T-cell (primary cell): ENCODE results near the gene KCNQ5. TPM values are rescaled to one million over a fixed set of nuclear protein-coding genes. Genes with fewer than 3 reads are reported as not detected.

Experiments used
- ATAC-seq, 4 experiments: fragments of 200-7000 bp in 3 of 4; fragments of 150-1000 bp in 1 of 4; cut with Tn5 transposase; replicated peaks in 1 of 4; 1 replicate in 3 of 4; 2 replicates in 1 of 4; pipeline ENCODE4 v1.10.0; 2021; ENCODE audit warnings: moderate library complexity in 3 of 4, mild to moderate bottlenecking in 2 of 4, moderate number of reproducible peaks in 1 of 4
- CTCF ChIA-PET, 2 donors: fragments of 300-600 bp; sonication (Branson Sonifier 250); formaldehyde crosslinking; loops; one replicate each; lab custom pipeline; 2022; ENCODE audit warnings: antibody characterized with exemption in 2 of 2; lab: Charles Lee
- POLR2A ChIA-PET, 2 donors: fragments of 300-600 bp; sonication (Branson Sonifier 250); formaldehyde crosslinking; loops; one replicate each; lab custom pipeline; 2022; ENCODE audit warnings: antibody characterized with exemption in 2 of 2; lab: Charles Lee
- DNase-seq, 35 experiments: peaks; one replicate each; pipeline versions ENCODE4 v3.0.0 to v3.0.0-alpha.2; 2013 to 2023
- H3K27ac ChIP-seq: one replicate; pipeline ENCODE4 v1.5.1; 2013; ENCODE audit warnings: low read length
- H3K27me3 ChIP-seq, 2 experiments: replicated peaks in 1 of 2; 1 replicate in 1 of 2; 2 replicates in 1 of 2; pipeline versions ENCODE4 v1.6.1 to v1.7.0; 2013; ENCODE audit warnings: low read length in 1 of 2, mixed read lengths in 1 of 2; ENCODE audit not compliant: control insufficient read depth in 2 of 2, insufficient read depth in 2 of 2; ENCODE audit errors: extremely low read depth in 1 of 2
- H3K36me3 ChIP-seq, 2 donors: 1 replicate in 1 of 2; 2 replicates in 1 of 2; pipeline versions ENCODE4 v1.6.1 to v1.7.0; 2013; ENCODE audit warnings: low read length in 1 of 2; ENCODE audit not compliant: control insufficient read depth in 2 of 2, insufficient read depth in 1 of 2; ENCODE audit errors: extremely low read depth in 1 of 2
- H3K4me1 ChIP-seq, 2 experiments: 1 replicate in 1 of 2; 2 replicates in 1 of 2; pipeline versions ENCODE4 v1.6.1 to v1.7.0; 2013; ENCODE audit warnings: low read length in 2 of 2, mixed read lengths in 1 of 2; ENCODE audit not compliant: insufficient read depth in 2 of 2, control insufficient read depth in 1 of 2; ENCODE audit errors: extremely low read depth in 1 of 2
- H3K4me3 ChIP-seq, 2 donors: 1 replicate in 1 of 2; 2 replicates in 1 of 2; pipeline versions ENCODE4 v1.5.1 to v1.7.0; 2013; ENCODE audit warnings: mild to moderate bottlenecking in 2 of 2, low read length in 1 of 2, moderate library complexity in 1 of 2; ENCODE audit not compliant: control insufficient read depth in 1 of 2; ENCODE audit errors: extremely low read depth in 1 of 2
- H3K9me3 ChIP-seq: 2 replicates; pipeline ENCODE4 v1.7.0; 2013
- H3K27ac Mint-ChIP-seq, 2 donors: one replicate each; pipeline ENCODE4 v1.8.0; 2020 to 2021; ENCODE audit warnings: mild to moderate bottlenecking in 2 of 2, mixed read lengths in 2 of 2
- H3K27me3 Mint-ChIP-seq, 2 donors: one replicate each; pipeline ENCODE4 v1.8.0; 2021 to 2022; ENCODE audit warnings: mixed read lengths in 2 of 2
- H3K36me3 Mint-ChIP-seq: one replicate; pipeline ENCODE4 v1.8.0; 2021; ENCODE audit warnings: mixed read lengths
- H3K4me1 Mint-ChIP-seq, 3 donors: one replicate each; pipeline ENCODE4 v1.8.0; 2020 to 2022; ENCODE audit warnings: mixed read lengths in 3 of 3, mild to moderate bottlenecking in 1 of 3
- H3K4me3 Mint-ChIP-seq, 3 donors: one replicate each; pipeline ENCODE4 v1.8.0; 2020 to 2022; ENCODE audit warnings: mild to moderate bottlenecking in 3 of 3, mixed read lengths in 3 of 3, moderate library complexity in 3 of 3
- H3K9me3 Mint-ChIP-seq, 3 donors: one replicate each; pipeline ENCODE4 v1.8.0; 2020 to 2022; ENCODE audit warnings: mixed read lengths in 3 of 3
- WGBS: methylation state at CpG from one replicate; pipeline ENCODE4 v1.1.5; 2013; ENCODE audit warnings: missing lambda C conversion rate; ENCODE audit not compliant: insufficient coverage; 5-methylcytosine and 5-hydroxymethylcytosine counted together
- total RNA-seq, 35 experiments: library from RNA in 6 of 35; stranded (reverse) in 6 of 35; fragments of 120-200 nt in 1 of 35; gene quantifications; one replicate each; pipeline versions ENCODE4 v1.2.1 to v1.2.4 and lab custom pipeline; 2013 to 2026

Gene KCNQ5
- total RNA-seq, 5 donors from 2014 or later (not counting 1 experiment from before 2014, with no cell fraction given) = 3.5 to 5.3 (median 4.3) TPM

DNA sequence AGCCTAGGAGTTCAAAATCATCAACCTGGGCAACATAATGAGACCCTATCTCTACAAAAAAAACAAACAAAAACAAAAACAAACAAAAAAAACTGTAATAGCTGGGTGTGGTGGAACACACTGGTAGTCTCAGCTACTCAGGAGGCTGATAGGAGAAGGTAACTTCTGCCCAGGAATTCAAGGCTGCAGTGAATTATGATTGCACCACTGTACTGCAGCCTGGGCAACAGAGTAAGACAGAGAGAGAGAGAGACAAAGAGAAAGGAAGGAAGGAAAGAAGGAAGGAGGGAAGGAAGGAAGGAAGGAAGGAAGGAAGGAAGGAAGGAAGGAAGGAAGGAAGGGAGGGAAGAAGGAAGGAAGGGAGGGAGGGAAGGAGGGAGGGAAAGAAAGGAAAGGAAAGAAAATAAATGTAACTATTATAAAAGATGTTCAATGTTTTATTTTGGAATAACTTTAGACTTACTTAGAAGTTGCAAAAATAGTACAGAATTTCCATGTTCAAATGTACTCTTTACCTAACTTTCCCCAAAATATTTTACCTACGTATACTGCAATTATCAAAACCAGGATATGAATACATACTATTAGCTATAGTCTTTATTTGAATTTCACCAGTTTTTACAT is 428.2 kb downstream of the KCNQ5 start:
- H3K27me3 Mint-ChIP-seq = no peaks in the 10 kb centered on the region
- H3K27ac ChIP-seq = no peak overlapping the region
- POLR2A ChIA-PET = no interaction called here
- no peaks in the 10 kb centered on the region for H3K36me3 ChIP-seq
- DNase-seq (no peak), ATAC-seq (no peak)
- CTCF ChIA-PET = no interaction called here
- H3K4me3 ChIP-seq = no peak overlapping the region
- no peaks in the 10 kb centered on the region for H3K9me3 ChIP-seq
- H3K36me3 Mint-ChIP-seq = no peaks in the 10 kb centered on the region
- no peak overlapping the region for H3K27ac Mint-ChIP-seq
- WGBS = no CpG with 5 or more reads among the region's 1 CpG
- H3K4me1 ChIP-seq = no peaks in the 10 kb centered on the region
- H3K27me3 ChIP-seq = no peaks in the 10 kb centered on the region
- H3K9me3 Mint-ChIP-seq = no peaks in the 10 kb centered on the region
- no peak overlapping the region for H3K4me3 Mint-ChIP-seq
- no peaks in the 10 kb centered on the region for H3K4me1 Mint-ChIP-seq

DNA sequence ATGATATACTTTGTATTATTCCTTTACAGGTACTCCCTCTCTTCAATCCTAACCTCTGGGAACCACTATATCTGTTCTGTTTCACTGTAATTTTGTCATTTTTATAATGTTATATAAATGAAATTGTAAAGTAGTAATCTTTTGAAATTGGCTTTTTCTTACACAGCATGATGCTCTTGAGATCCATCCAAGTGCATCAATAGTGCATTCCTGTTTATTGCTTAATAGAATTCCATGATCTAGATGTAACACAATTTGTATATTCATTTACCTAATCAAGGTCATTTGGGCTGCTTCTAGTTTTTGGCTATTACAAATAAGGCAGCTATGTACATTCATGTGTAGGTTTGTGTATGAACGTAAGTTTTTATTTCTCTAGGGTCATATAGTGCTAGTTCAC is 428.8 kb downstream of the KCNQ5 start:
- H3K36me3 ChIP-seq = no peaks in the 10 kb centered on the region
- Mint-ChIP-seq H3K4me1 (no peaks in the 10 kb centered on the region), H3K27ac (no peak overlapping the region), H3K27me3 (no peaks in the 10 kb centered on the region), H3K4me3 (no peak overlapping the region), H3K36me3 (no peaks in the 10 kb centered on the region), H3K9me3 (no peaks in the 10 kb centered on the region)
- ChIA-PET POLR2A (no interaction called here), CTCF (no interaction called here)
- H3K9me3 ChIP-seq = no peaks in the 10 kb centered on the region
- DNase-seq (no peak), ATAC-seq (no peak)
- H3K27ac ChIP-seq = no peak overlapping the region
- no peaks in the 10 kb centered on the region for H3K4me1 ChIP-seq
- no peak overlapping the region for H3K4me3 ChIP-seq
- no peaks in the 10 kb centered on the region for H3K27me3 ChIP-seq
- WGBS = no CpG with 5 or more reads among the region's 1 CpG

DNA sequence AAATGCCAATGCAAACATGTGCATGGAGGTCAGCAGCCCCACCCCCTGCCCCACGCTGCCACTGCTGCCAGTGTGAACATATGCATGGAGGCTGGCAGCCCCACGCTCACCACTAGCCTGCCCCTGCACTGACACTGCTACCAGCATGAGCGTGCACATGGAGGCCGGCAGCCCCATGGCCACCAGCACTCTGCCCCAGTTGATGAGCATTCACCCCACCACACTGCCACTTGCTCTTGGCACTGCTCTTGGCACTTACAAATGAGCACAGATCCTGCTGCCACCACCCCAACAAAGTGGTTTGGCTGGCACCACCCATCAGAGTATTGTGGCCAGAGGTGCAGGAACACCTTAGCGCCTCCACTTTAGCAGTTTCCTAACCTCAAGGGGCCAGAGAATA is 429.3 kb downstream of the KCNQ5 start:
- no peak overlapping the region for H3K4me3 Mint-ChIP-seq
- DNase-seq (peak in 1 of 35 experiments; percentile 1), ATAC-seq (no peak)
- Histone ChIP-seq H3K36me3 (no peaks in the 10 kb centered on the region), H3K4me1 (no peaks in the 10 kb centered on the region), H3K27ac (no peak overlapping the region), H3K9me3 (no peaks in the 10 kb centered on the region), H3K27me3 (no peaks in the 10 kb centered on the region), H3K4me3 (no peak overlapping the region)
- ChIA-PET CTCF (no interaction called here), POLR2A (no interaction called here)
- no peaks in the 10 kb centered on the region for H3K4me1 Mint-ChIP-seq
- H3K36me3 Mint-ChIP-seq = no peaks in the 10 kb centered on the region
- no peaks in the 10 kb centered on the region for H3K9me3 Mint-ChIP-seq
- no peak overlapping the region for H3K27ac Mint-ChIP-seq
- no peaks in the 10 kb centered on the region for H3K27me3 Mint-ChIP-seq
- 87% methylated on average over 5 of the region's 5 CpGs for WGBS

DNA sequence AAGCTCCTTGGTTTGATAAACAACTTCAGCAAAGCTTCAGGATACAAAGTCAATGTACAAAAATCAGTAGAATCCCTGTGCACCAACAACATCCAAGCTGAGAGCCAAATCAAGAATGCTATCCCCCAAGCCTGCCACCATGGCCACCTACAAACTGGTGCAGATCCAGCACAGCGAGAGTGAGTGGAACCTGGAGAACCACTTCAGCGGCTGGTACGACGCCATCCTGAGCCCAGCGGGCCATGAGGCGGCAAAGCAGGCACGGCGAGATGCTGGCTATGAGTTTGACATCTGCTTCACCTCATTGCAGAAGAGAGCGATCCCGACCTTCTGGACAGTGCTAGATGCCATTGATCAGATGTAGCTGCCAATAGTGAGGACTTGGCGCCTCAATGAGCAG is 433.1 kb downstream of the KCNQ5 start:
- no peaks in the 10 kb centered on the region for H3K4me1 Mint-ChIP-seq
- H3K36me3 Mint-ChIP-seq = no peaks in the 10 kb centered on the region
- DNase-seq (no peak), ATAC-seq (no peak)
- no peaks in the 10 kb centered on the region for H3K9me3 ChIP-seq
- H3K27ac ChIP-seq = no peak overlapping the region
- H3K4me3 Mint-ChIP-seq = no peak overlapping the region
- no peak overlapping the region for H3K27ac Mint-ChIP-seq
- no peak overlapping the region for H3K4me3 ChIP-seq
- H3K27me3 ChIP-seq = no peaks in the 10 kb centered on the region
- WGBS = 86% methylated on average over 11 of the region's 11 CpGs
- ChIA-PET POLR2A (interaction anchor here in 1 of 2 donors (0.6 kb wide), 1 partner anchor 51 kb away, joined by 4 read pairs; no protein-coding TSS in a partner anchor), CTCF (no interaction called here)
- H3K9me3 Mint-ChIP-seq = peaks cover 0 to 3% (median 0%) of the 10 kb centered on the region in 3 donors
- H3K36me3 ChIP-seq = no peaks in the 10 kb centered on the region
- no peaks in the 10 kb centered on the region for H3K4me1 ChIP-seq
- H3K27me3 Mint-ChIP-seq = no peaks in the 10 kb centered on the region

DNA sequence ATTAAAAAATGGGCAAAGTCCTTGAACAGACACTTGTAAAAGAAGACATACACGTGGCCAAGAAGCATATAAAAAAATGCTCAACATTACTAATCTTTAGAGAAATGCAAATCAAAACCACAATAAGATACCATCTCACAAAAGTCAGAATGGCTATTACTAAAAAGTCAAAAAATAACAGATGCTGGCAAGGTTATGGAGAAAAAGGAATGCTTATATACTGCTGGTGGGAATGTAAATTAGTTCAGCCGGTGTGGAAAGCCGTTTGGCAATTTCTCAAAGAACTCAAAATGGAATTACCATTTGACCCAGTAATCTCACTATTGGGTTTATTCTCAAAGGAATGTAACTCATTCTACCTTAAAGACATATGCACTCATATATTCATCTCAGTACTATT is 436.9 kb downstream of the KCNQ5 start:
- Mint-ChIP-seq H3K27me3 (no peaks in the 10 kb centered on the region), H3K4me3 (no peak overlapping the region), H3K27ac (no peak overlapping the region), H3K4me1 (no peaks in the 10 kb centered on the region), H3K36me3 (no peaks in the 10 kb centered on the region), H3K9me3 (peaks cover 0 to 3% (median 0%) of the 10 kb centered on the region in 3 donors)
- ChIA-PET POLR2A (no interaction called here), CTCF (no interaction called here)
- Histone ChIP-seq H3K27me3 (no peaks in the 10 kb centered on the region), H3K4me3 (no peak overlapping the region), H3K9me3 (no peaks in the 10 kb centered on the region), H3K4me1 (no peaks in the 10 kb centered on the region), H3K27ac (no peak overlapping the region), H3K36me3 (no peaks in the 10 kb centered on the region)
- ATAC-seq = no peak
- 100% methylated on average over 1 of the region's 3 CpGs for WGBS
- no peak for DNase-seq

DNA sequence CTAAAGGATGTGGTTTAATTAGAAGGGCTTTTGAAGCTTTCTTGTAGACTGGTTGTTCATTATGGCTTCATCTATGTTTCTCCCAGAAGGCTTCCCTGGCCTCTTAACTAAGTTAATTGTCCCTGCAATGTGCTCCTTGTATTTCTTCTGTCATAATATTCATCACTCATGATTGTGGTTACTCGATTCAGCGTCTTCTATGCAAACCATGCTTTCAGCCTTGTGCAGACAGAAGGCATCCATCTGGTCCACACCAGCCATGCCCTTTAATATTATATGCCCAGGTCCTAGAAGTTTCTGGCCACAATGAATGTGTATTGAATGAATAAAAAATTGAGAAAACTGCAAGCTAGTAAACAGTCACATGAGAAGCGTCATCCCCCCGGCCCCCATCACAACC is 440.3 kb downstream of the KCNQ5 start:
- Mint-ChIP-seq H3K4me3 (no peak overlapping the region), H3K27ac (no peak overlapping the region), H3K36me3 (peaks cover 9% of the 10 kb centered on the region), H3K27me3 (no peaks in the 10 kb centered on the region), H3K9me3 (no peaks in the 10 kb centered on the region), H3K4me1 (no peaks in the 10 kb centered on the region)
- ChIA-PET CTCF (no interaction called here), POLR2A (no interaction called here)
- no peak overlapping the region for H3K4me3 ChIP-seq
- no peak for DNase-seq
- H3K4me1 ChIP-seq = no peaks in the 10 kb centered on the region
- no CpG with 5 or more reads among the region's 4 CpGs for WGBS
- H3K36me3 ChIP-seq = no peaks in the 10 kb centered on the region
- H3K9me3 ChIP-seq = no peaks in the 10 kb centered on the region
- ATAC-seq = no peak
- H3K27me3 ChIP-seq = no peaks in the 10 kb centered on the region
- no peak overlapping the region for H3K27ac ChIP-seq

DNA sequence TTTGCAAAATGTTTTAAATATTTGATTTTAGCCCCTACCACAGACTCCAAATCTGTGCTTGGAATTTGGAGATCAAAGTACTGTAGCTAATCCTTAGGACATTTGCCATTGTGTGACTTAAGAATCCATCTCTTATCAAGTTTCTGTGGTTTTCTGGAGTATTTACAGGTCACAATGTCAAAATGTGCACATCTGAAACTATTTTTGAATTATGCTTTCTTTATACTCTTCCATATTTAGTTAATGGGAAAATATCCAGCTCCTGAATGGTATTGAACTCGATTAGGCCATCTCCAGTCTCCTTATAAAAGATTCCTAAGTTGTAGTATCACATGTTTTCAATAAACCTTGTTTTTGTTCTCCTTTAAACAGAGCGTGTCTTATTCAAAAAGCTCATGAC is 441.0 kb downstream of the KCNQ5 start:
- POLR2A ChIA-PET = no interaction called here
- DNase-seq (no peak), ATAC-seq (no peak)
- H3K27ac Mint-ChIP-seq = no peak overlapping the region
- Histone ChIP-seq H3K27ac (no peak overlapping the region), H3K27me3 (no peaks in the 10 kb centered on the region), H3K36me3 (no peaks in the 10 kb centered on the region), H3K4me1 (no peaks in the 10 kb centered on the region), H3K9me3 (no peaks in the 10 kb centered on the region), H3K4me3 (no peak overlapping the region)
- no peaks in the 10 kb centered on the region for H3K27me3 Mint-ChIP-seq
- H3K9me3 Mint-ChIP-seq = no peaks in the 10 kb centered on the region
- CTCF ChIA-PET = no interaction called here
- no peaks in the 10 kb centered on the region for H3K4me1 Mint-ChIP-seq
- H3K4me3 Mint-ChIP-seq = no peak overlapping the region
- H3K36me3 Mint-ChIP-seq = peaks cover 9% of the 10 kb centered on the region
- WGBS = no CpG with 5 or more reads among the region's 2 CpGs
